GM12878 (cell line): Measurements from ENCODE around the gene APLP2. TPM values are rescaled to one million over a fixed set of nuclear protein-coding genes. Genes with fewer than 3 reads are reported as not detected.

ENCODE experiments used
- ATAC-seq: fragments of 200-7000 bp; cut with Tn5 transposase; 3 replicates; pipeline ENCODE4 v1.9.1; 2020; ENCODE audit warnings: mild to moderate bottlenecking, moderate library complexity
- BruUV-seq: library from RNA; stranded (reverse); fragments of 400-500 nt; replicated peaks from 2 replicates; lab custom pipeline; 2021; lab: Mats Ljungman, UMichigan
- CTCF ChIA-PET: fragments of 300-600 bp; sonication (Branson Sonifier 250); formaldehyde crosslinking; extraction: SDS; loops from one replicate; lab custom pipeline; 2021; ENCODE audit warnings: inconsistent platforms; lab: Yijun Ruan, JAX
- POLR2A ChIA-PET: fragments of 350-600 bp; formaldehyde crosslinking; extraction: SDS; loops from one replicate; lab custom pipeline; 2021; ENCODE audit warnings: inconsistent platforms; lab: Charles Lee
- RAD21 ChIA-PET: fragments of 300-600 bp; sonication (Branson Sonifier 250); formaldehyde crosslinking; loops from one replicate; lab custom pipeline; 2023; ENCODE audit warnings: antibody characterized with exemption; ENCODE audit not compliant: unreplicated experiment; lab: Charles Lee
- SMC1A ChIA-PET: fragments of 300-600 bp; sonication (Branson Sonifier 250); formaldehyde crosslinking; loops from one replicate; lab custom pipeline; 2023; ENCODE audit not compliant: unreplicated experiment, uncharacterized antibody; lab: Charles Lee
- DNase-seq: peaks from one replicate; pipeline ENCODE4 v3.0.0-alpha.2; 2011; ENCODE audit warnings: low read depth, low spot score
- FAIRE-seq: peaks from 3 replicates; lab custom pipeline; 2011; peaks lifted over from hg19 to GRCh38; lab: Jason Lieb, UNC
- H2AFZ ChIP-seq: 2 replicates; pipeline ENCODE4 v1.6.0; 2011; ENCODE audit warnings: low read depth, low read length, control low read depth; ENCODE audit not compliant: control insufficient read depth
- H3K27ac ChIP-seq: 2 replicates; pipeline ENCODE4 v1.5.1; 2011; ENCODE audit warnings: control low read depth; ENCODE audit not compliant: control insufficient read depth, insufficient read depth
- H3K27me3 ChIP-seq, 2 experiments: replicated peaks in 1 of 2; 2 replicates each; pipeline versions ENCODE4 v1.6.0 to v1.6.1; 2011; ENCODE audit warnings: low read length in 1 of 2; ENCODE audit not compliant: control insufficient read depth in 2 of 2, insufficient read depth in 2 of 2
- H3K36me3 ChIP-seq, 2 experiments: 2 replicates each; pipeline ENCODE4 v1.5.1; 2011; ENCODE audit warnings: low read length in 1 of 2; ENCODE audit not compliant: control insufficient read depth in 2 of 2, insufficient read depth in 2 of 2
- H3K4me1 ChIP-seq: 2 replicates; pipeline ENCODE4 v1.6.1; 2011; ENCODE audit warnings: mild to moderate bottlenecking, low read length, moderate library complexity, mixed read lengths; ENCODE audit not compliant: control insufficient read depth, insufficient read depth
- H3K4me2 ChIP-seq: 2 replicates; pipeline ENCODE4 v1.6.0; 2011; ENCODE audit warnings: control low read depth; ENCODE audit not compliant: control insufficient read depth, insufficient read depth
- H3K4me3 ChIP-seq: fragments of 200-600 bp; sonication (generic); 2 replicates; pipeline ENCODE4 v1.5.1; 2016
- H3K79me2 ChIP-seq: 2 replicates; pipeline ENCODE4 v1.6.0; 2011; ENCODE audit warnings: low read length; ENCODE audit not compliant: control insufficient read depth, insufficient read depth
- H3K9ac ChIP-seq: 2 replicates; pipeline ENCODE4 v1.8.0; 2011; ENCODE audit warnings: low read length, control low read depth, mixed read lengths; ENCODE audit not compliant: control insufficient read depth, insufficient read depth
- H3K9me3 ChIP-seq: replicated peaks from 3 replicates; pipeline ENCODE4 v1.5.1; 2011; ENCODE audit warnings: mild to moderate bottlenecking, low read length; ENCODE audit not compliant: control insufficient read depth, insufficient read depth
- H4K20me1 ChIP-seq: 2 replicates; pipeline ENCODE4 v1.6.0; 2011; ENCODE audit not compliant: control insufficient read depth, insufficient read depth
- ASH2L ChIP-seq: fragments of 300-600, 200-600 bp; sonication (generic); IDR thresholded peaks from 2 replicates; pipeline ENCODE4 v1.6.1; 2017; ENCODE audit warnings: low read depth, mild to moderate bottlenecking, borderline replicate concordance
- CBFB ChIP-seq: IDR thresholded peaks from 2 replicates; pipeline ENCODE4 v1.6.1; 2016; ENCODE audit warnings: antibody characterized with exemption, low read depth
- E2F8 ChIP-seq: fragments of 450-650 bp; IDR thresholded peaks from 2 replicates; pipeline ENCODE4 v1.6.1; 2018; ENCODE audit warnings: mild to moderate bottlenecking, low read depth, moderate library complexity; ENCODE audit not compliant: partially characterized antibody
- ESRRA ChIP-seq: IDR thresholded peaks from 2 replicates; pipeline ENCODE4 v1.6.1; 2012; ENCODE audit warnings: mild to moderate bottlenecking, low read length, improper control_type of control experiment
- FOXM1 ChIP-seq: IDR thresholded peaks from 2 replicates; pipeline ENCODE4 v1.6.1; 2012; ENCODE audit warnings: low read depth, mild to moderate bottlenecking, inconsistent platforms, low read length, moderate library complexity
- HDAC2 ChIP-seq: fragments of 200-600 bp; sonication (generic); IDR thresholded peaks from 2 replicates; pipeline ENCODE4 v1.6.1; 2017
- HDAC6 ChIP-seq: fragments of 200-600 bp; sonication (generic); IDR thresholded peaks from one replicate; pipeline ENCODE4 v1.8.0; 2017; ENCODE audit warnings: antibody characterized with exemption; ENCODE audit not compliant: unreplicated experiment
- IKZF1 ChIP-seq: fragments of 450-650 bp; conservative IDR thresholded peaks from 2 replicates; pipeline ENCODE4 v1.6.1; 2017; ENCODE audit warnings: antibody characterized with exemption, mild to moderate bottlenecking
- IRF3 ChIP-seq: fragments of 450-650 bp; IDR thresholded peaks from 2 replicates; pipeline ENCODE4 v1.6.1; 2014; ENCODE audit warnings: mild to moderate bottlenecking
- IRF4 ChIP-seq: IDR thresholded peaks from 2 replicates; pipeline ENCODE4 v1.6.1; 2011; ENCODE audit warnings: low read depth, low read length
- JUNB ChIP-seq: IDR thresholded peaks from 2 replicates; pipeline ENCODE4 v1.6.1; 2016; ENCODE audit warnings: antibody characterized with exemption, mild to moderate bottlenecking
- NBN ChIP-seq: fragments of 450-650 bp; IDR thresholded peaks from 2 replicates; pipeline ENCODE4 v1.6.1; 2016
- PKNOX1 ChIP-seq: fragments of 450-650 bp; IDR thresholded peaks from 2 replicates; pipeline ENCODE4 v1.6.1; 2016; ENCODE audit warnings: mild to moderate bottlenecking
- POLR2AphosphoS5 ChIP-seq: IDR thresholded peaks from 2 replicates; pipeline ENCODE4 v1.6.1; 2011; ENCODE audit warnings: mild to moderate bottlenecking, low read length, inconsistent platforms
- RELB ChIP-seq: fragments of 450-650 bp; IDR thresholded peaks from 2 replicates; pipeline ENCODE4 v1.6.1; 2017; ENCODE audit warnings: low read depth, mild to moderate bottlenecking, moderate library complexity
- SMAD5 ChIP-seq: IDR thresholded peaks from 2 replicates; pipeline ENCODE4 v1.6.1; 2016; ENCODE audit warnings: antibody characterized with exemption, low read depth
- TAF1 ChIP-seq: IDR thresholded peaks from 2 replicates; pipeline ENCODE4 v1.6.1; 2011; ENCODE audit warnings: mild to moderate bottlenecking, low read depth, low read length, borderline replicate concordance
- TCF7 ChIP-seq: IDR thresholded peaks from 2 replicates; pipeline ENCODE4 v1.6.1; 2014; ENCODE audit warnings: antibody characterized with exemption, borderline replicate concordance
- WRNIP1 ChIP-seq: IDR thresholded peaks from 2 replicates; pipeline ENCODE4 v1.6.1; 2011; ENCODE audit warnings: low read depth, low read length, improper control_type of control experiment, borderline replicate concordance
- ZNF384 ChIP-seq: IDR thresholded peaks from 2 replicates; pipeline ENCODE4 v1.6.1; 2012; ENCODE audit warnings: low read depth, mild to moderate bottlenecking, low read length, improper control_type of control experiment, borderline replicate concordance
- WGBS: methylation state at CpG from one replicate; pipeline ENCODE4 v1.1.6; 2016; ENCODE audit warnings: low lambda C conversion rate; ENCODE audit not compliant: insufficient replicate concordance, insufficient coverage; ENCODE audit errors: missing lambda C conversion rate; 5-methylcytosine and 5-hydroxymethylcytosine counted together
- in situ Hi-C: fragments of 300-500 bp; cut with MboI; formaldehyde crosslinking; loops from 9 replicates; pipeline ENCODE4 v1.14.3; 2018; ENCODE audit warnings: mixed read lengths
- intact Hi-C: fragments of 100-400 bp; cut with micrococcal nuclease; formaldehyde crosslinking; loops from one replicate; pipeline ENCODE4 v1.14.2; 2022; ENCODE audit not compliant: unreplicated experiment
- polyA plus RNA-seq, 11 experiments: library from polyadenylated mRNA; depleted of rRNA in 4 of 11; unstranded in 6 of 11; stranded (reverse) in 5 of 11; fragments of >200 nt; fragmentation: Nextera tagmentation in 4 of 11; fragmentation: Illumina TruSeq in 1 of 11; extraction: Ambion mirVana in 4 of 11; extraction: Trizol in 1 of 11; gene quantifications; 1 replicate in 1 of 11; 2 replicates in 10 of 11; pipeline versions ENCODE4 v1.2.1 to v1.2.3, GENCODE V29; 2011 to 2016; ENCODE audit warnings: inconsistent platforms in 2 of 11, missing spikeins in 2 of 11, low read depth in 1 of 11
- total RNA-seq, 4 experiments: library from RNA; depleted of rRNA in 3 of 4; stranded (reverse); fragments of >200 nt in 3 of 4; fragmentation: Illumina TruSeq in 1 of 4; extraction: Trizol in 1 of 4; gene quantifications; 2 replicates each; pipeline versions ENCODE4 v1.2.1 to v1.2.3, GENCODE V29; 2013 to 2021

The APLP2 gene
- total and polyA plus RNA-seq, 10 of the 15 experiments (the other 5 are each of a cell fraction or from before 2014, with no cell fraction given) = 2.3 to 38.8 (median 21.3) TPM

GRCh38 chr11:130167146-130167545, 97.5 kb downstream of the APLP2 start:
- ChIA-PET CTCF (interaction anchor here (1.6 kb wide), 1 partner anchor 11 kb away, joined by 6 read pairs; no protein-coding TSS in a partner anchor), RAD21 (no interaction called here), POLR2A (interaction anchor here (0.7 to 2.1 kb wide), 2 partner anchors 12 to 89 kb away, joined by 3 to 6 read pairs; no protein-coding TSS in a partner anchor), SMC1A (interaction anchor here (1.2 to 4.6 kb wide), 3 partner anchors 11 to 14 kb away, joined by 4 to 21 read pairs (median 6); no protein-coding TSS in a partner anchor)
- DNase-seq = no peak
- no peak overlapping the region for H3K27ac ChIP-seq
- intact Hi-C loops = no loop called here
- H3K9me3 ChIP-seq = no peaks in the 10 kb centered on the region
- no peaks in the 10 kb centered on the region for H3K36me3 ChIP-seq
- no peak for ATAC-seq
- H3K27me3 ChIP-seq = peaks cover 0 to 2% of the 10 kb centered on the region in 2 experiments; a peak in 2 of 4 replicates
- no peak overlapping the region for H3K4me2 ChIP-seq
- H2AFZ ChIP-seq = no peak overlapping the region
- in situ Hi-C loops = no loop called here
- H4K20me1 ChIP-seq = no peaks in the 10 kb centered on the region
- TF ChIP-seq RELB = no peak
- TF ChIP-seq IRF3 = no peak
- TF ChIP-seq CBFB = no peak
- TF ChIP-seq ZNF384 = no peak
- no peak for TF ChIP-seq ASH2L
- TF ChIP-seq JUNB = no peak
- TF ChIP-seq IRF4 = no peak
- no peak for TF ChIP-seq HDAC2
- TF ChIP-seq WRNIP1 = no peak
- TF ChIP-seq SMAD5 = no peak
- TF ChIP-seq NBN = no peak
- TF ChIP-seq HDAC6 = no peak
- TF ChIP-seq ESRRA = no peak
- TF ChIP-seq IKZF1 = no peak
- no peak for TF ChIP-seq FOXM1
- no peak for TF ChIP-seq E2F8
- TF ChIP-seq PKNOX1 = no peak
- no peak for TF ChIP-seq POLR2AphosphoS5
- no peak for TF ChIP-seq TAF1
- TF ChIP-seq TCF7 = no peak
- no TSS peak for BruUV-seq
- H3K4me1 ChIP-seq = no peaks in the 10 kb centered on the region
- H3K79me2 ChIP-seq = no peaks in the 10 kb centered on the region
- 88% methylated on average over 3 of the region's 3 CpGs for WGBS
- no peak overlapping the region for H3K9ac ChIP-seq
- FAIRE-seq = no peak
- no peak overlapping the region for H3K4me3 ChIP-seq
